ENCODE data around the gene TNFRSF25.

- TF ChIP-seq GATA3 (IDR thresholded peaks at IDR 0.05; ENCODE audit: low read depth, low read length) (no peak), GATA2 (IDR thresholded peaks at IDR 0.05; ENCODE audit: low read depth, low read length) (no peak)
These were observed 39.0 kb downstream of the TNFRSF25 start for GRCh38 chr1:6426972-6427350.
